PC-9 (cell line): ENCODE data around the gene OR51G2. TPM values are rescaled to one million over a fixed set of nuclear protein-coding genes. Genes with fewer than 3 reads are reported as not detected.

Experiments used
- BruUV-seq: library from RNA; stranded (reverse); fragments of 400-500 nt; replicated peaks from 2 replicates; lab custom pipeline; 2021; lab: Mats Ljungman, UMichigan
- CTCF ChIA-PET: fragments of 300-600 bp; sonication (Branson Sonifier 250); formaldehyde crosslinking; loops from one replicate; lab custom pipeline; 2022; ENCODE audit warnings: antibody characterized with exemption; lab: Charles Lee
- POLR2A ChIA-PET: fragments of 300-600 bp; sonication (Branson Sonifier 250); formaldehyde crosslinking; loops from one replicate; lab custom pipeline; 2022; ENCODE audit warnings: antibody characterized with exemption; ENCODE audit not compliant: unreplicated experiment; lab: Charles Lee
- DNase-seq, 2 experiments: peaks; one replicate each; pipeline versions ENCODE4 v3.0.0 to v3.0.0-alpha.2; 2015 to 2022; ENCODE audit warnings: mixed read lengths in 1 of 2
- H2AFZ ChIP-seq: fragments of 200-600 bp; sonication (generic); 2 replicates; pipeline ENCODE4 v1.8.1; 2017; ENCODE audit warnings: antibody characterized with exemption
- H3F3A ChIP-seq: fragments of 200-600 bp; sonication (generic); 2 replicates; pipeline ENCODE4 v1.8.1; 2017; ENCODE audit warnings: antibody characterized with exemption, mild to moderate bottlenecking, low read depth; ENCODE audit not compliant: insufficient read depth
- H3K27ac ChIP-seq: fragments of 200-600 bp; sonication (generic); 2 replicates; pipeline ENCODE4 v1.6.1; 2016; ENCODE audit warnings: mixed run types
- H3K27me3 ChIP-seq: fragments of 200-600 bp; sonication (generic); 2 replicates; pipeline ENCODE4 v1.6.1; 2016; ENCODE audit warnings: low read depth, mixed run types; ENCODE audit not compliant: insufficient read depth
- H3K36me3 ChIP-seq: fragments of 200-600 bp; sonication (generic); 2 replicates; pipeline ENCODE4 v1.6.1; 2016; ENCODE audit warnings: low read depth, mixed run types
- H3K4me1 ChIP-seq: fragments of 200-600 bp; sonication (generic); replicated peaks from 2 replicates; pipeline ENCODE4 v1.6.1; 2016; ENCODE audit warnings: mixed run types; ENCODE audit not compliant: insufficient read depth
- H3K4me2 ChIP-seq: fragments of 200-600 bp; sonication (generic); 2 replicates; pipeline ENCODE4 v1.6.1; 2017; ENCODE audit warnings: mixed run types
- H3K4me3 ChIP-seq: fragments of 200-600 bp; sonication (generic); 2 replicates; pipeline ENCODE4 v1.6.1; 2016; ENCODE audit warnings: mixed run types
- H3K79me2 ChIP-seq: fragments of 200-600 bp; sonication (generic); 2 replicates; pipeline ENCODE4 v1.6.1; 2017; ENCODE audit warnings: low read depth, mixed run types
- H3K9me2 ChIP-seq: fragments of 200-600 bp; sonication (generic); 2 replicates; pipeline ENCODE4 v1.8.1; 2017; ENCODE audit warnings: mild to moderate bottlenecking; ENCODE audit not compliant: insufficient read depth
- H3K9me3 ChIP-seq: fragments of 200-600 bp; sonication (generic); 2 replicates; pipeline ENCODE4 v1.8.1; 2016; ENCODE audit warnings: low read depth; ENCODE audit not compliant: insufficient read depth
- H4K20me1 ChIP-seq: fragments of 200-600 bp; sonication (generic); 2 replicates; pipeline ENCODE4 v1.8.1; 2017; ENCODE audit not compliant: insufficient read depth
- CTCF ChIP-seq: fragments of 200-600 bp; sonication (generic); conservative IDR thresholded peaks from 2 replicates; pipeline ENCODE4 v1.6.1; 2017; ENCODE audit warnings: mixed run types, antibody characterized with exemption, mild to moderate bottlenecking, moderate library complexity
- EZH2 ChIP-seq: fragments of 200-600 bp; sonication (generic); IDR thresholded peaks from 2 replicates; pipeline ENCODE4 v1.8.0; 2017; ENCODE audit warnings: antibody characterized with exemption, low read depth
- intact Hi-C: fragments of 100-400 bp; cut with micrococcal nuclease; formaldehyde crosslinking; loops from one replicate; pipeline ENCODE4 v1.10.0; 2022; ENCODE audit not compliant: unreplicated experiment
- total RNA-seq: library from RNA; stranded (reverse); gene quantifications from 2 replicates; pipeline ENCODE4 v1.2.3, GENCODE V29; 2021

OR51G2 gene
- total RNA-seq, 1 experiment from 2014 or later, result not detected

GRCh38 chr11:4865855-4866254 is 53.3 kb downstream of the OR51G2 start:
- CTCF ChIA-PET, result no interaction called here
- Histone ChIP-seq H3K9me2 (no peaks in the 10 kb centered on the region), H3K27me3 (no peaks in the 10 kb centered on the region), H3K27ac (no peak overlapping the region), H3K36me3 (no peaks in the 10 kb centered on the region), H4K20me1 (no peaks in the 10 kb centered on the region), H3K4me2 (no peak overlapping the region), H3K4me3 (no peak overlapping the region), H3K9me3 (no peaks in the 10 kb centered on the region), H3K4me1 (no peaks in the 10 kb centered on the region), H3F3A (no peaks in the 10 kb centered on the region), H2AFZ (no peak overlapping the region), H3K79me2 (no peaks in the 10 kb centered on the region)
- DNase-seq, result no peak
- no TSS peak for BruUV-seq
- intact Hi-C loops, result no loop called here
- POLR2A ChIA-PET, result interaction anchor here (0.6 kb wide), 1 partner anchor 1525 kb away, joined by 3 read pairs; the partner anchor contains the start of gene SMPD1
- TF ChIP-seq CTCF, result no peak
- no peak for TF ChIP-seq EZH2

GRCh38 chr11:4863876-4864275 is 55.3 kb downstream of the OR51G2 start:
- BruUV-seq, result no TSS peak
- no peaks in the 10 kb centered on the region for H3K79me2 ChIP-seq
- ChIA-PET CTCF (no interaction called here), POLR2A (no interaction called here)
- no peak overlapping the region for H3K27ac ChIP-seq
- no peaks in the 10 kb centered on the region for H3K36me3 ChIP-seq
- H4K20me1 ChIP-seq, result no peaks in the 10 kb centered on the region
- no peak overlapping the region for H3K4me2 ChIP-seq
- H3K4me1 ChIP-seq, result no peaks in the 10 kb centered on the region
- H2AFZ ChIP-seq, result no peak overlapping the region
- no peaks in the 10 kb centered on the region for H3K9me3 ChIP-seq
- DNase-seq, result no peak
- H3K4me3 ChIP-seq, result no peak overlapping the region
- no peaks in the 10 kb centered on the region for H3K9me2 ChIP-seq
- no peaks in the 10 kb centered on the region for H3F3A ChIP-seq
- H3K27me3 ChIP-seq, result no peaks in the 10 kb centered on the region
- TF ChIP-seq EZH2 (no peak), CTCF (no peak)
- intact Hi-C loops, result no loop called here

Other genes with a start within 250 kb of the OR51G2 start
- gene OR51E2, start 221.5 kb downstream of the OR51G2 start, total RNA-seq, result not detected in 2 replicates
- gene MMP26, start 214.6 kb downstream of the OR51G2 start, total RNA-seq, result not detected in 2 replicates
- not detected in 2 replicates for gene OR51F1, start 149.4 kb downstream of the OR51G2 start, total RNA-seq
- not detected in 2 replicates for gene OR52R1, start 115.0 kb downstream of the OR51G2 start, total RNA-seq
- not detected in 2 replicates for gene OR51F2, start 98.0 kb downstream of the OR51G2 start, total RNA-seq
- gene OR51S1, start 70.1 kb downstream of the OR51G2 start, total RNA-seq, result not detected in 2 replicates
- gene OR51T1, start 37.5 kb downstream of the OR51G2 start, total RNA-seq, result not detected in 2 replicates
- not detected in 2 replicates for gene OR51A7, start 15.6 kb downstream of the OR51G2 start, total RNA-seq
- gene OR51G1, start 5.0 kb upstream of the OR51G2 start, total RNA-seq, result not detected in 2 replicates
- gene OR51A4, start 28.3 kb upstream of the OR51G2 start, total RNA-seq, result not detected in 2 replicates
- not detected in 2 replicates for gene OR51A2, start 36.4 kb upstream of the OR51G2 start, total RNA-seq
- not detected in 2 replicates for gene OR51L1, start 75.5 kb upstream of the OR51G2 start, total RNA-seq
- gene OR52J3, start 127.2 kb upstream of the OR51G2 start, total RNA-seq, result not detected in 2 replicates
- gene OR52E2, start 140.3 kb upstream of the OR51G2 start, total RNA-seq, result not detected in 2 replicates
- gene OR52E1, start 150.2 kb upstream of the OR51G2 start, total RNA-seq, result not detected in 2 replicates
- not detected in 2 replicates for gene OR52A5, start 219.0 kb upstream of the OR51G2 start, total RNA-seq
- gene OR52A1, start 235.4 kb upstream of the OR51G2 start, total RNA-seq, result not detected in 2 replicates